Stimulated activated naive CD8-positive, alpha-beta T cell treated with anti-CD3 and anti-CD28 coated beads, Interleukin-15, amount 100 ng/mL, for 72 hours (primary cell): Measurements from ENCODE around the gene TCEA3.

ENCODE experiments used
- ATAC-seq: fragments of 150-1000 bp; cut with Tn5 transposase; 2 replicates; pipeline ENCODE4 v1.10.0; 2021; ENCODE audit warnings: mild to moderate bottlenecking, moderate library complexity
- DNase-seq, 2 donors: peaks; one replicate each; pipeline ENCODE4 v3.0.0; 2021 to 2022
- H3K27ac Mint-ChIP-seq, 2 donors: one replicate each; pipeline ENCODE4 v1.8.0; 2022; ENCODE audit warnings: mild to moderate bottlenecking in 2 of 2, mixed read lengths in 2 of 2, moderate library complexity in 2 of 2
- H3K27me3 Mint-ChIP-seq: one replicate; pipeline ENCODE4 v1.8.0; 2022; ENCODE audit warnings: mixed read lengths
- H3K4me1 Mint-ChIP-seq: one replicate; pipeline ENCODE4 v1.8.0; 2022; ENCODE audit warnings: mild to moderate bottlenecking, mixed read lengths
- H3K4me3 Mint-ChIP-seq, 2 donors: one replicate each; pipeline ENCODE4 v1.8.0; 2022; ENCODE audit warnings: mild to moderate bottlenecking in 2 of 2, mixed read lengths in 2 of 2, moderate library complexity in 1 of 2
- H3K9me3 Mint-ChIP-seq, 2 donors: one replicate each; pipeline ENCODE4 v1.8.0; 2022; ENCODE audit warnings: mixed read lengths in 2 of 2

Gene TCEA3

GRCh38 chr1:23433122-23433521, 8.6 kb upstream of the TCEA3 start:
- no peak for ATAC-seq

GRCh38 chr1:23431431-23431830, 6.9 kb upstream of the TCEA3 start:
- Mint-ChIP-seq H3K4me1 (no peaks in the 10 kb centered on the region), H3K4me3 (no peak overlapping the region), H3K27me3 (peaks cover 1% of the 10 kb centered on the region), H3K27ac (no peak overlapping the region), H3K9me3 (no peaks in the 10 kb centered on the region)
- ATAC-seq (no peak), DNase-seq (no peak)

More at GRCh38 chr1:23433122-23433521, 8.6 kb upstream of the TCEA3 start:
- H3K27me3 Mint-ChIP-seq, result no peaks in the 10 kb centered on the region
- no peaks in the 10 kb centered on the region for H3K4me1 Mint-ChIP-seq
- H3K9me3 Mint-ChIP-seq, result no peaks in the 10 kb centered on the region
- no peak overlapping the region for H3K4me3 Mint-ChIP-seq
- H3K27ac Mint-ChIP-seq, result no peak overlapping the region
- DNase-seq, result no peak

- peaks cover 8% of the 10 kb centered on the region for H3K27me3 Mint-ChIP-seq
- no peak overlapping the region for H3K27ac Mint-ChIP-seq
- H3K4me1 Mint-ChIP-seq, result no peaks in the 10 kb centered on the region
- H3K4me3 Mint-ChIP-seq, result no peak overlapping the region
- H3K9me3 Mint-ChIP-seq, result no peaks in the 10 kb centered on the region
- no peak for DNase-seq
- no peak for ATAC-seq
These were observed 6.3 kb upstream of the TCEA3 start for GRCh38 chr1:23430803-23431202.

- Mint-ChIP-seq H3K9me3 (no peaks in the 10 kb centered on the region), H3K4me1 (peaks cover 21% of the 10 kb centered on the region), H3K27me3 (peaks cover 19% of the 10 kb centered on the region), H3K27ac (no peak overlapping the region), H3K4me3 (no peak overlapping the region)
- no peak for DNase-seq
- ATAC-seq, result no peak
These were observed 3.8 kb upstream of the TCEA3 start for GRCh38 chr1:23428136-23428905.

GRCh38 chr1:23427550-23427949, 3.0 kb upstream of the TCEA3 start:
- no peak for DNase-seq
- Mint-ChIP-seq H3K27ac (no peak overlapping the region), H3K9me3 (no peaks in the 10 kb centered on the region), H3K4me3 (no peak overlapping the region), H3K4me1 (peaks cover 28% of the 10 kb centered on the region), H3K27me3 (peaks cover 19% of the 10 kb centered on the region)
- ATAC-seq, result no peak

GRCh38 chr1:23426828-23427227, 2.3 kb upstream of the TCEA3 start:
- H3K27me3 Mint-ChIP-seq, result peaks cover 19% of the 10 kb centered on the region
- no peak overlapping the region for H3K27ac Mint-ChIP-seq
- no peak overlapping the region for H3K4me3 Mint-ChIP-seq
- DNase-seq, result no peak
- H3K9me3 Mint-ChIP-seq, result no peaks in the 10 kb centered on the region
- ATAC-seq, result no peak
- peaks cover 36% of the 10 kb centered on the region for H3K4me1 Mint-ChIP-seq

GRCh38 chr1:23425193-23425494, 596 bp upstream of the TCEA3 start:
- Mint-ChIP-seq H3K9me3 (no peaks in the 10 kb centered on the region), H3K27me3 (peaks cover 19% of the 10 kb centered on the region), H3K4me3 (peak overlapping the region; percentile 82 to 97), H3K4me1 (peaks cover 38% of the 10 kb centered on the region), H3K27ac (no peak overlapping the region)
- no peak for DNase-seq
- ATAC-seq, result no peak

GRCh38 chr1:23423415-23424292, 894 bp downstream of the TCEA3 start:
- ATAC-seq (peak; percentile 17), DNase-seq (peak in 1 of 2 donors; percentile 24)
- Mint-ChIP-seq H3K4me1 (peaks cover 38% of the 10 kb centered on the region), H3K27ac (peak overlapping the region; percentile 93 to 96), H3K4me3 (peak overlapping the region; percentile 82 to 97), H3K27me3 (peaks cover 19% of the 10 kb centered on the region), H3K9me3 (no peaks in the 10 kb centered on the region)

GRCh38 chr1:23422941-23423340, 1.6 kb downstream of the TCEA3 start:
- Mint-ChIP-seq H3K27me3 (peaks cover 19% of the 10 kb centered on the region), H3K27ac (peak overlapping the region; percentile 83 to 95)

GRCh38 chr1:23422241-23422877, 2.2 kb downstream of the TCEA3 start:
- Mint-ChIP-seq H3K4me3 (peak overlapping the region; percentile 39 to 97), H3K4me1 (peaks cover 38% of the 10 kb centered on the region), H3K27ac (peak overlapping the region; percentile 37 to 95), H3K27me3 (peaks cover 19% of the 10 kb centered on the region), H3K9me3 (no peaks in the 10 kb centered on the region)
- DNase-seq, result peak; percentile 39 to 48
- peak; percentile 73 for ATAC-seq

More at GRCh38 chr1:23422941-23423340, 1.6 kb downstream of the TCEA3 start:
- peak in 1 of 2 donors; percentile 7 for DNase-seq
- Mint-ChIP-seq H3K4me1 (peaks cover 38% of the 10 kb centered on the region), H3K4me3 (peak overlapping the region; percentile 82 to 97), H3K9me3 (no peaks in the 10 kb centered on the region)
- no peak for ATAC-seq

GRCh38 chr1:23421753-23422240, 2.8 kb downstream of the TCEA3 start:
- Mint-ChIP-seq H3K4me1 (peaks cover 38% of the 10 kb centered on the region), H3K27me3 (peaks cover 19% of the 10 kb centered on the region), H3K9me3 (no peaks in the 10 kb centered on the region), H3K27ac (no peak overlapping the region), H3K4me3 (no peak overlapping the region)
- ATAC-seq (no peak), DNase-seq (no peak)

GRCh38 chr1:23421343-23421742, 3.2 kb downstream of the TCEA3 start:
- Mint-ChIP-seq H3K4me3 (no peak overlapping the region), H3K4me1 (peaks cover 38% of the 10 kb centered on the region), H3K27me3 (peaks cover 17% of the 10 kb centered on the region), H3K27ac (no peak overlapping the region), H3K9me3 (no peaks in the 10 kb centered on the region)
- no peak for ATAC-seq
- DNase-seq, result no peak

- no peak overlapping the region for H3K4me3 Mint-ChIP-seq
- H3K27me3 Mint-ChIP-seq, result peaks cover 11% of the 10 kb centered on the region
- no peak overlapping the region for H3K27ac Mint-ChIP-seq
- H3K9me3 Mint-ChIP-seq, result no peaks in the 10 kb centered on the region
- peaks cover 38% of the 10 kb centered on the region for H3K4me1 Mint-ChIP-seq
- ATAC-seq (no peak), DNase-seq (no peak)
These were observed 3.8 kb downstream of the TCEA3 start for GRCh38 chr1:23420778-23421177.

- H3K27me3 Mint-ChIP-seq, result peaks cover 4% of the 10 kb centered on the region
- peaks cover 26% of the 10 kb centered on the region for H3K4me1 Mint-ChIP-seq
- H3K27ac Mint-ChIP-seq, result no peak overlapping the region
- ATAC-seq, result no peak
- no peaks in the 10 kb centered on the region for H3K9me3 Mint-ChIP-seq
- H3K4me3 Mint-ChIP-seq, result no peak overlapping the region
- no peak for DNase-seq
These were observed 5.4 kb downstream of the TCEA3 start for GRCh38 chr1:23419180-23419579.

GRCh38 chr1:23417570-23417969, 7.0 kb downstream of the TCEA3 start:
- ATAC-seq (no peak), DNase-seq (no peak)
- Mint-ChIP-seq H3K27ac (peak overlapping the region in 1 of 2 donors; percentile 48), H3K4me1 (peaks cover 9% of the 10 kb centered on the region), H3K9me3 (no peaks in the 10 kb centered on the region), H3K27me3 (no peaks in the 10 kb centered on the region), H3K4me3 (no peak overlapping the region)
